Measurements from ENCODE around the gene FOXA2.
"Not testable (repeated sequence)": the region's sequence is repeated elsewhere in the genome, so short reads cannot be mapped to it uniquely, and the experiment has no call there.

The FOXA2 gene

GRCh38 chr20:22584522-22584921, at the start of gene FOXA2:
FOXA2 (minus strand) TSS chr20:22584572; CDS start chr20:22584278, 294 bp downstream.
- DNase-seq (ENCODE audit: low read depth): no peak

- DNase-seq (ENCODE audit: low read depth): no peak
Observed at GRCh38 chr20:22630701-22631100, 46.3 kb upstream of the FOXA2 start.

GRCh38 chr20:22629927-22630326, 45.6 kb upstream of the FOXA2 start:
- DNase-seq (ENCODE audit: low read depth): no peak

- no peak for DNase-seq (ENCODE audit: low read depth)
Observed at GRCh38 chr20:22629447-22629846, 45.1 kb upstream of the FOXA2 start.

GRCh38 chr20:22626496-22626895, 42.1 kb upstream of the FOXA2 start:
- DNase-seq (ENCODE audit: low read depth): no peak

- no peak for DNase-seq (ENCODE audit: low read depth)
Observed at GRCh38 chr20:22623211-22623610, 38.8 kb upstream of the FOXA2 start.

- DNase-seq (ENCODE audit: low read depth): no peak
Observed at GRCh38 chr20:22620342-22620741, 36.0 kb upstream of the FOXA2 start.

DNA sequence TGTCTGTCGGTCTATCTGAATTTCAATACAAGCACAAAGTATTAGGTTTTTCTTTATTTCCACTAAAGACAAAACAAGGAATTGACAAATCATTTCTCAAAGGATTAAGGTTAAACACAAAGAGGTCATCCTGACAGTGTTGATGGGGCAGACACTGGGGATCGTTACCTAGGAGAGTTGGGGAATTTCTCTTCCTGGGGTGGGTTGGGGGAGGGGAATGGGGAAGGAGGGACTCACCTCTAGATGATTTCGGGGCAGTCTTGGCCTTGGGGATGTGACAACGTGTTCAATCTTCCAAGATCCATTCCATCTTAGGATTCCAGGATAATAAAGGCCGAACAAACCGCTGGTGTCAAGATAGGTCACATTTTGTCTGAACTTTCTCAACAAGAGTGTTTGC, 35.4 kb upstream of the FOXA2 start:
- no peak for DNase-seq (ENCODE audit: low read depth)

GRCh38 chr20:22619272-22619671, 34.9 kb upstream of the FOXA2 start:
- DNase-seq (ENCODE audit: low read depth): no peak

- DNase-seq (ENCODE audit: low read depth): no peak
Observed at GRCh38 chr20:22617160-22617559, 32.8 kb upstream of the FOXA2 start.

GRCh38 chr20:22616551-22616950, 32.2 kb upstream of the FOXA2 start:
- DNase-seq (ENCODE audit: low read depth): no peak

DNA sequence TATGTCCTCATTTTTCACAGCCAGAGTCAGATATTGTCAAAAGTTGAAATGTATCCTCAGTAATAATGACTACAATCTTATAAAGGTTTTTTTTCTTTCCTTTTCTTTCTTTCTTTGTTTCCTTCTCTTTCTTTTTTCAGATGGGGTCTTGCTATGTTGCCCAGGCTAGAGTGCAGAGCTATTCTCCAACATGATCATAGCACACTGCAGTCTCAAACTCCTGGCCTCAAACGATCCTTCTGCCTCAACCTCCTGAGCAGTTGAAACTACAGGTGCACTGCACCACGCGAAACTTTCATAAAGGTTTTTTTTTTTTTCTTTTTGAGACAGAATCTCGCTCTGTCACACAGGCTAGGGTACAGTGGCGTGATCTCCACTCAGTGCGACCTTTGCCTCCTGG, 31.1 kb upstream of the FOXA2 start:
- no peak for DNase-seq (ENCODE audit: low read depth)

- DNase-seq (ENCODE audit: low read depth): no peak
Observed at GRCh38 chr20:22611636-22612035, 27.3 kb upstream of the FOXA2 start.

GRCh38 chr20:22607695-22608094, 23.3 kb upstream of the FOXA2 start:
- DNase-seq (ENCODE audit: low read depth): no peak

GRCh38 chr20:22604815-22605214, 20.4 kb upstream of the FOXA2 start:
- DNase-seq (ENCODE audit: low read depth): no peak

- no peak for DNase-seq (ENCODE audit: low read depth)
Observed at GRCh38 chr20:22601361-22602141, 17.2 kb upstream of the FOXA2 start.

DNA sequence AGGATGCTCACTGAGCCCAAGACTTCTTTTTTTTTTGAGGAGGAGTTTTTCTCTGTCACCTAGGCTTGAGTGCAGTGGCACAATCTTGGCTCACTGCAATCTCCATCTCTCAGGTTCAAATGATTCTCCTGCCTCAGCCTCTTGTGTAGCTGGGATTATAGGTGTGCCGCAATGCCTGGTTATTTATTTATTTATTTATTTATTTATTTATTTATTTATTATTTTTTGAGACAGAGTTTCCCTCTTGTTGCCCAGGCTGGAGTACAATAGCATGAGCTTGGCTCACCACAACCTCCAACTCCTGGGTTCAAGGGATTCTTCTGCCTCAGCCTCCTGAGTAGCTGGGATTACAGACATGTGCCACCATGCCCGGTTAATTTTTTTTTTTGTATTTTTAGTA, 14.9 kb upstream of the FOXA2 start:
- not testable (repeated sequence) for DNase-seq (ENCODE audit: low read depth)

DNA sequence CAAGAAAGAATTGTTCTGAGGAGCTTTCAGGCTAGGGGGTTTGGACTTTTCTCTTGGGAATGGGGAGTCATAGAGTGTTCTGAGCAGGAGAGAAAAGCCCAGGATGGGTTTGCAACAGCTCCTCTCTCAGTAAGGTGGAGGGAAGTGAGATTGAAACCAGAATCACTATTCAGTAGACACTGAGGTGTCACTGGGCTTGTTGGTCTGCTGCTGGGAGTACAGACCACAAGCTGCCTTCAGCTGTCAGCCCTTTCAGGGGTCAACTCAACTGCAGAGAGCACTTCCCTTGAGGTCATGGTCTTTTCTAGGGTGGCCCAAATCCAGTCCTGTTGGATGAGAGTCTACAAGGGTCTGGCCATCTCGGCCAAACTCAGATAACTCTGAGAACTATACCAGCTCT, 12.9 kb upstream of the FOXA2 start:
- no peak for DNase-seq (ENCODE audit: low read depth)

GRCh38 chr20:22590662-22591061, 6.3 kb upstream of the FOXA2 start:
- DNase-seq (ENCODE audit: low read depth): no peak

DNA sequence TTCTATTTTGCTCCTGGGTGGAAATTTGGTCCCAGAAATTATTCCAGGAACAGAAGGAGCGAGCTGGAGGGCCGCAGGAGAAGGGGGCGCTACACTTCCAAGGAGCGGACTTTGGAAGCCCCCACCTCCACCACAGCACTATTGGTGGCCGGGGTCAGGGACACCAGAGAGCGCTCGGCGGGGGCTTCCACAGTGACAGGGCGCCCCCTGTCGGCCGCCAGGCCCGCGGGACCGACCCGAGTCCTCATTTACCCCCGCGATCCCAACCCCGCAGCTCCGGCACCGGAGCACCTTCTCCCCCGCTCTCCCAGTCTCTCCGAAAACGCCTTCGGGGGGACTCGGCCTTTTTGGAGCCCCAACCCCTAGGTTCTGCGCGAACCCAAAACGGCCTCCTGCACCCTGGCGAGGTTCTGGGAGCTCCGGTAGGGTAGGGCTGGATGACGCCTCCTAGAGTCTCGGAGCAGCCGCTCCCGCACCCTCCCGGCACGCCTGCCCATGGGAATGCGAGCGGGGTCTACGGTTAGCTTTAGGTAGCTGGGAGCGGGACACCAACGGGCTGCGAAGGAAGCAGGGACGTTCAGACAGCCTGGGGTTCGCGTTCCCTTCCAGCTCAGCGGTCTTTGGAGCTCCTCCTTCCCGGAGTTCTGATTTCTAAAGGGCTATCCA, 2.4 kb upstream of the FOXA2 start:
- DNase-seq (ENCODE audit: low read depth): no peak

DNA sequence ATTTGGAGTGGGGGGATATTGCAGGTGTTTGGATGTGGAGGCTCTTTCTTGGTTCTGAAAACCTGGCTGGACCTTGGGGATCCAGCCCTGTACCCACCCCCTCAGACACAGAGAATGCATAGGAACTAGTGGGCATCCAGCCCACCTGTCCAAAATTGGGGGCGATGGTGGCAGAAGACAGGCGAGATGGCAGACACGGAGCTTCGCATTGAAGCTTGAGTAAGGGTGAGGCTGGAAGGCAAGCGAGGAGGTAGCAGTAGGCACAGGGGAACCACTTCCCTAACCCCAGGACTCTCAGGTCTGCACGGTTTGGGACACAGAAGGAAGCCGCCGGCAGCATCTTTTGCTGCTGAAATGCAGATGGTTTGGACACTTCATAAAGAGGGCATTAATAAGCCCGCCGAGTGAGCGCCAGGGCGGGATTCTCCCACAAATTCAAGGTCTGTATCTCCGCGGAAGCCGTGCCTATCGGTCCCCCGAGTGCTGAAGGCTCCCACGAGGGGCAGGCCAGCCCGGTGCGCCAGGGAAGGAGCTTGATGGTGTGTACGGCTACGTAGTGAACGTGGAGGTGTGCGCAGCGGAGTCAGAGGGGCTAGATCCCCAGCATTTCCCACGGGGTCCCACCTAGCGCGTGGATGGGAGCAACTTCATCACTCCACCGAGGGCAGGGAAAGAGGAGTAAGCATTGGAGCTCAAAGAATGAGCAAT, 1.6 kb upstream of the FOXA2 start:
- DNase-seq (ENCODE audit: low read depth): no peak

GRCh38 chr20:22584922-22585785, 782 bp upstream of the FOXA2 start:
- DNase-seq (ENCODE audit: low read depth): no peak

Data from stimulated activated CD8-positive, alpha-beta memory T cell treated with anti-CD3 and anti-CD28 coated beads, Interleukin-12 subunit alpha, Interleukin-12 subunit beta, amount 100 ng/mL, for 4 hours (primary cell).